HG03103 (cell line): Measurements from ENCODE around the gene EFCAB6.

Experiments
- ATAC-seq: cut with Tn5 transposase; IDR thresholded peaks from one replicate; pipeline ENCODE4 v1.9.1; 2021; ENCODE audit warnings: low read depth; ENCODE audit not compliant: unreplicated experiment

EFCAB6 gene

GRCh38 chr22:43831561-43832392, 19.7 kb upstream of the EFCAB6 start:
- no peak for ATAC-seq

- no peak for ATAC-seq
Measured at GRCh38 chr22:43830931-43831560, 18.9 kb upstream of the EFCAB6 start.

GRCh38 chr22:43829904-43830851, 18.1 kb upstream of the EFCAB6 start:
- no peak for ATAC-seq

- no peak for ATAC-seq
Measured at GRCh38 chr22:43828998-43829782, 17.1 kb upstream of the EFCAB6 start.

GRCh38 chr22:43828725-43828997, 16.6 kb upstream of the EFCAB6 start:
- ATAC-seq, result no peak

- no peak for ATAC-seq
Measured at GRCh38 chr22:43827926-43828724, 16.0 kb upstream of the EFCAB6 start.

GRCh38 chr22:43827003-43827735, 15.1 kb upstream of the EFCAB6 start:
- ATAC-seq, result no peak

GRCh38 chr22:43826142-43827002, 14.3 kb upstream of the EFCAB6 start:
- no peak for ATAC-seq

GRCh38 chr22:43825651-43826050, 13.5 kb upstream of the EFCAB6 start:
- ATAC-seq, result no peak

GRCh38 chr22:43824724-43825420, 12.8 kb upstream of the EFCAB6 start:
- ATAC-seq, result no peak

GRCh38 chr22:43823911-43824665, 12.0 kb upstream of the EFCAB6 start:
- no peak for ATAC-seq

- ATAC-seq, result no peak
Measured at GRCh38 chr22:43823353-43823908, 11.3 kb upstream of the EFCAB6 start.

GRCh38 chr22:43821606-43822425, 9.7 kb upstream of the EFCAB6 start:
- no peak for ATAC-seq

GRCh38 chr22:43820651-43821305, 8.7 kb upstream of the EFCAB6 start:
- no peak for ATAC-seq
